H1 (cell line): Measurements from ENCODE around the gene PIGK. TPM values are rescaled to one million over a fixed set of nuclear protein-coding genes. Genes with fewer than 3 reads are reported as not detected.

ENCODE experiments used
- CTCF ChIA-PET: fragments of 300-600 bp; sonication (Branson Sonifier 250); formaldehyde crosslinking; loops from one replicate; lab custom pipeline; 2021; ENCODE audit not compliant: partially characterized antibody; lab: Charles Lee
- POLR2A ChIA-PET: fragments of 300-600 bp; sonication (Branson Sonifier 250); formaldehyde crosslinking; loops from one replicate; lab custom pipeline; 2021; ENCODE audit warnings: inconsistent platforms; ENCODE audit not compliant: partially characterized antibody; lab: Charles Lee
- DNase-seq, 2 experiments: peaks; one replicate each; pipeline versions ENCODE4 v3.0.0 to v3.0.0-alpha.2; 2010 to 2022; ENCODE audit warnings: low spot score in 2 of 2, low read depth in 1 of 2, mixed read lengths in 1 of 2
- FAIRE-seq: peaks from 2 replicates; lab custom pipeline; 2011; peaks lifted over from hg19 to GRCh38; lab: Jason Lieb, UNC
- H2AFZ ChIP-seq: 2 replicates; pipeline ENCODE4 v1.8.1; 2012; ENCODE audit warnings: low read length, inconsistent platforms
- H2AK5ac ChIP-seq: 2 replicates; pipeline ENCODE4 v1.6.1; 2013; ENCODE audit warnings: low read depth, low read length
- H2BK120ac ChIP-seq: replicated peaks from 2 replicates; pipeline ENCODE3; 2013; ENCODE audit warnings: low read depth, low read length, inconsistent platforms
- H2BK12ac ChIP-seq: 2 replicates; pipeline ENCODE4 v1.6.1; 2013; ENCODE audit warnings: low read depth, low read length
- H2BK15ac ChIP-seq: 2 replicates; pipeline ENCODE4 v1.6.1; 2013; ENCODE audit warnings: low read length
- H2BK20ac ChIP-seq: 2 replicates; pipeline ENCODE4 v1.6.1; 2013; ENCODE audit warnings: low read length
- H2BK5ac ChIP-seq: 2 replicates; pipeline ENCODE4 v1.6.1; 2013; ENCODE audit warnings: low read depth, low read length
- H3K14ac ChIP-seq: 2 replicates; pipeline ENCODE4 v1.6.1; 2013; ENCODE audit warnings: inconsistent platforms; ENCODE audit not compliant: insufficient read length
- H3K18ac ChIP-seq: 2 replicates; pipeline ENCODE4 v1.6.1; 2013; ENCODE audit warnings: low read length; ENCODE audit errors: extremely low read depth
- H3K23ac ChIP-seq: 2 replicates; pipeline ENCODE4 v1.6.1; 2013; ENCODE audit warnings: inconsistent platforms; ENCODE audit not compliant: insufficient read length
- H3K23me2 ChIP-seq: 2 replicates; pipeline ENCODE4 v1.6.1; 2013; ENCODE audit warnings: low read depth, low read length
- H3K27ac ChIP-seq: 2 replicates; pipeline ENCODE4 v1.6.1; 2011; ENCODE audit warnings: low read depth, low read length, inconsistent platforms
- H3K27me3 ChIP-seq, 4 experiments: replicated peaks in 1 of 4; 1 replicate in 1 of 4; 2 replicates in 3 of 4; pipeline versions ENCODE4 v1.6.1 to v1.8.1; 2011 to 2013; ENCODE audit warnings: low read length in 3 of 4, mild to moderate bottlenecking in 3 of 4, inconsistent platforms in 2 of 4, mixed read lengths in 2 of 4, moderate library complexity in 1 of 4; ENCODE audit not compliant: control insufficient read depth in 3 of 4, insufficient read depth in 3 of 4; ENCODE audit errors: extremely low read depth in 1 of 4
- H3K36me3 ChIP-seq, 4 experiments: 2 replicates each; pipeline versions ENCODE4 v1.6.1 to v1.8.1; 2011 to 2013; ENCODE audit warnings: mild to moderate bottlenecking in 4 of 4, low read length in 3 of 4, moderate library complexity in 2 of 4, control low read depth in 1 of 4, inconsistent platforms in 1 of 4; ENCODE audit not compliant: insufficient read depth in 4 of 4, control insufficient read depth in 2 of 4
- H3K4ac ChIP-seq: replicated peaks from 2 replicates; pipeline ENCODE3; 2013; ENCODE audit warnings: low read length, low read depth, mixed read lengths, inconsistent platforms; ENCODE audit not compliant: insufficient read length
- H3K4me1 ChIP-seq, 4 experiments: replicated peaks in 1 of 4; 1 replicate in 1 of 4; 2 replicates in 3 of 4; pipeline versions ENCODE4 v1.6.1 to v1.8.1; 2011 to 2013; ENCODE audit warnings: low read length in 3 of 4, inconsistent platforms in 2 of 4, mixed read lengths in 1 of 4; ENCODE audit not compliant: insufficient read depth in 4 of 4, control insufficient read depth in 3 of 4
- H3K4me2 ChIP-seq, 2 experiments: 2 replicates each; pipeline versions ENCODE4 v1.6.1 to v1.8.1; 2011 to 2013; ENCODE audit warnings: low read depth in 2 of 2, low read length in 2 of 2, control low read depth in 1 of 2, inconsistent platforms in 1 of 2, mild to moderate bottlenecking in 1 of 2; ENCODE audit not compliant: insufficient read depth in 1 of 2
- H3K4me3 ChIP-seq, 4 experiments: fragments of 200-600, 300-600 bp in 1 of 4; sonication (generic), shearing (Covaris generic), sonication (Bioruptor Twin) in 1 of 4; 2 replicates each; pipeline versions ENCODE4 v1.5.1 to v1.8.1; 2011 to 2016; ENCODE audit warnings: low read length in 4 of 4, low read depth in 3 of 4, control low read depth in 2 of 4, inconsistent platforms in 2 of 4, mild to moderate bottlenecking in 2 of 4, mixed read lengths in 1 of 4, moderate library complexity in 1 of 4; ENCODE audit not compliant: insufficient read depth in 2 of 4; ENCODE audit errors: extremely low read depth in 1 of 4
- H3K56ac ChIP-seq: replicated peaks from 2 replicates; pipeline ENCODE3; 2013; ENCODE audit warnings: low read depth, mild to moderate bottlenecking, mixed read lengths, low read length, inconsistent platforms; ENCODE audit not compliant: insufficient read length
- H3K79me1 ChIP-seq: 2 replicates; pipeline ENCODE4 v1.6.1; 2013; ENCODE audit warnings: low read depth, low read length, control low read depth
- H3K79me2 ChIP-seq, 2 experiments: 2 replicates each; pipeline versions ENCODE4 v1.6.1 to v1.8.1; 2012 to 2013; ENCODE audit warnings: low read length in 2 of 2, mild to moderate bottlenecking in 2 of 2, inconsistent platforms in 1 of 2; ENCODE audit not compliant: insufficient read depth in 2 of 2, control insufficient read depth in 1 of 2
- H3K9ac ChIP-seq, 4 experiments: replicated peaks in 1 of 4; 1 replicate in 1 of 4; 2 replicates in 3 of 4; pipeline versions ENCODE4 v1.6.1 to v1.8.1; 2011 to 2013; ENCODE audit warnings: low read depth in 3 of 4, low read length in 3 of 4, control low read depth in 2 of 4, mild to moderate bottlenecking in 2 of 4, moderate library complexity in 2 of 4, inconsistent platforms in 1 of 4; ENCODE audit errors: extremely low read depth in 1 of 4
- H3K9me3 ChIP-seq, 2 experiments: 2 replicates each; pipeline versions ENCODE4 v1.6.1 to v1.8.1; 2012 to 2013; ENCODE audit warnings: mild to moderate bottlenecking in 2 of 2, moderate library complexity in 2 of 2, control low read depth in 1 of 2, inconsistent platforms in 1 of 2, low read depth in 1 of 2, low read length in 1 of 2, mixed read lengths in 1 of 2; ENCODE audit not compliant: insufficient read depth in 2 of 2
- H4K20me1 ChIP-seq, 2 experiments: replicated peaks in 1 of 2; 2 replicates each; pipeline versions ENCODE3 to v1.8.1; 2011 to 2013; ENCODE audit warnings: inconsistent platforms in 2 of 2, low read length in 2 of 2, mild to moderate bottlenecking in 1 of 2; ENCODE audit not compliant: insufficient read depth in 2 of 2, control insufficient read depth in 1 of 2
- H4K5ac ChIP-seq: 2 replicates; pipeline ENCODE4 v1.6.1; 2013; ENCODE audit warnings: low read length, low read depth, mixed read lengths, inconsistent platforms; ENCODE audit not compliant: insufficient read length
- H4K8ac ChIP-seq: 2 replicates; pipeline ENCODE4 v1.8.0; 2013; ENCODE audit warnings: mild to moderate bottlenecking, moderate library complexity, low read length, inconsistent platforms; ENCODE audit not compliant: insufficient read depth; ENCODE audit errors: extremely low read depth
- H4K91ac ChIP-seq: replicated peaks from 2 replicates; pipeline ENCODE3; 2013; ENCODE audit warnings: low read length, mixed read lengths, inconsistent platforms; ENCODE audit not compliant: insufficient read length
- ASH2L ChIP-seq: fragments of 200-600, 300-600 bp; sonication (generic); IDR thresholded peaks from one replicate; pipeline ENCODE4 v1.7.1; 2017; ENCODE audit warnings: low read length
- KDM5A ChIP-seq: fragments of 200-600 bp; IDR thresholded peaks from 2 replicates; pipeline ENCODE4 v1.7.1; 2012; ENCODE audit warnings: mild to moderate bottlenecking, low read length, inconsistent platforms, mixed read lengths
- POLR2A ChIP-seq, 2 experiments: IDR thresholded peaks; 1 replicate in 1 of 2; 2 replicates in 1 of 2; pipeline ENCODE4 v1.6.1; 2011; ENCODE audit warnings: low read depth in 2 of 2, low read length in 2 of 2, mild to moderate bottlenecking in 2 of 2; ENCODE audit errors: control extremely low read depth in 1 of 2
- RBBP5 ChIP-seq: IDR thresholded peaks from 2 replicates; pipeline ENCODE4 v1.7.1; 2012; ENCODE audit warnings: low read depth, mild to moderate bottlenecking, inconsistent platforms, low read length, moderate library complexity, borderline replicate concordance
- SAP30 ChIP-seq: fragments of 300-600 bp; sonication (generic); IDR thresholded peaks from 2 replicates; pipeline ENCODE4 v1.7.1; 2012; ENCODE audit warnings: low read length, moderate library complexity, mild to moderate bottlenecking, inconsistent platforms; ENCODE audit not compliant: insufficient read depth, insufficient replicate concordance
- SIN3A ChIP-seq, 2 experiments: IDR thresholded peaks in 1 of 2; conservative IDR thresholded peaks in 1 of 2; 2 replicates each; pipeline ENCODE4 v1.6.1; 2011 to 2012; ENCODE audit warnings: low read length in 2 of 2, improper control_type of control experiment in 1 of 2, low read depth in 1 of 2, mild to moderate bottlenecking in 1 of 2
- SP2 ChIP-seq: IDR thresholded peaks from 2 replicates; pipeline ENCODE4 v1.6.1; 2012; ENCODE audit warnings: mild to moderate bottlenecking, low read length, inconsistent platforms
- SP4 ChIP-seq: IDR thresholded peaks from 2 replicates; pipeline ENCODE4 v1.6.1; 2012; ENCODE audit warnings: low read length, inconsistent platforms
- YY1 ChIP-seq: IDR thresholded peaks from 2 replicates; pipeline ENCODE4 v1.6.1; 2011; ENCODE audit warnings: low read depth, mild to moderate bottlenecking, low read length
- WGBS, 2 experiments: shearing (Covaris generic) in 1 of 2; methylation state at CpG; one replicate each; pipeline versions ENCODE4 v1.1.6 to v1.1.7; 2013 to 2015; ENCODE audit warnings: low lambda C conversion rate in 2 of 2, mixed read lengths in 2 of 2, inconsistent platforms in 1 of 2, low coverage in 1 of 2, missing lambda C conversion rate in 1 of 2; ENCODE audit not compliant: insufficient replicate concordance in 2 of 2, insufficient coverage in 1 of 2, insufficient read length in 1 of 2; ENCODE audit errors: extremely low coverage in 1 of 2, missing lambda C conversion rate in 1 of 2; 5-methylcytosine and 5-hydroxymethylcytosine counted together
- long read RNA-seq, 2 experiments: library from RNA in 1 of 2; library from capped mRNA in 1 of 2; stranded (forward); transcript quantifications; one replicate each; pipeline ENCODE4 v2.0.0, GENCODE V29; 2021; ENCODE audit warnings: inconsistent platforms in 1 of 2
- polyA minus RNA-seq, 3 experiments: library from RNA; depleted of rRNA, polyadenylated mRNA; stranded (reverse); fragments of >200 nt; gene quantifications; 1 replicate in 2 of 3; 2 replicates in 1 of 3; pipeline ENCODE4 v1.2.3, GENCODE V29; 2011
- polyA plus RNA-seq, 7 experiments: library from polyadenylated mRNA; depleted of rRNA in 3 of 7; stranded (reverse) in 5 of 7; unstranded in 2 of 7; fragments of >200 nt in 5 of 7; fragments of 200-250 nt in 2 of 7; gene quantifications; 1 replicate in 5 of 7; 2 replicates in 1 of 7; 4 replicates in 1 of 7; pipeline versions ENCODE4 v1.2.1 to v1.2.3, GENCODE V29; 2011 to 2013; ENCODE audit warnings: missing spikeins in 2 of 7, mixed read lengths in 2 of 7
- total RNA-seq: library from RNA; stranded (reverse); fragmentation: NEBNext Ultra II Directional; extraction: Animal tissue kit (Norgen Biotek cat#: 25700); gene quantifications from 2 replicates; pipeline ENCODE4 v1.2.1, GENCODE V29; 2021

The PIGK gene
- total RNA-seq: 22.7 and 23.2 TPM in 2 replicates
- polyA plus RNA-seq (2011; rRNA removed): 5.0 and 5.6 TPM in 2 replicates
- 9.3 TPM for polyA plus RNA-seq (2011; cell fraction: cytosol; rRNA removed)
- 2.9 TPM for polyA plus RNA-seq (2011; cell fraction: nucleus; rRNA removed)
- 8.4 to 13.0 TPM (median 10.1 TPM) in 4 replicates for polyA plus RNA-seq (2012, experiment 1 of 2)
- polyA plus RNA-seq (2012, experiment 2 of 2): 0.66 TPM
- polyA plus RNA-seq (2013, experiment 1 of 2): 31.7 TPM
- polyA plus RNA-seq (2013, experiment 2 of 2): 35.2 TPM
- polyA minus RNA-seq (2011; rRNA and poly(A)+ RNA removed): 10.9 and 17.4 TPM in 2 replicates
- polyA minus RNA-seq (2011; cell fraction: cytosol; rRNA and poly(A)+ RNA removed): 17.9 TPM
- polyA minus RNA-seq (2011; cell fraction: nucleus; rRNA and poly(A)+ RNA removed): 13.5 TPM
- long read RNA-seq, experiment 1, full-length matches to known transcripts: 9 of 19 reads
- long read RNA-seq, experiment 1, partial matches to known transcripts: 0 of 19 reads
- long read RNA-seq, experiment 1, other reads (novel, unspliced or antisense): 10 of 19 reads
- long read RNA-seq, experiment 2, full-length matches to known transcripts: 13 of 15 reads
- long read RNA-seq, experiment 2, partial matches to known transcripts: 0 of 15 reads
- long read RNA-seq, experiment 2, other reads (novel, unspliced or antisense): 2 of 15 reads

DNA sequence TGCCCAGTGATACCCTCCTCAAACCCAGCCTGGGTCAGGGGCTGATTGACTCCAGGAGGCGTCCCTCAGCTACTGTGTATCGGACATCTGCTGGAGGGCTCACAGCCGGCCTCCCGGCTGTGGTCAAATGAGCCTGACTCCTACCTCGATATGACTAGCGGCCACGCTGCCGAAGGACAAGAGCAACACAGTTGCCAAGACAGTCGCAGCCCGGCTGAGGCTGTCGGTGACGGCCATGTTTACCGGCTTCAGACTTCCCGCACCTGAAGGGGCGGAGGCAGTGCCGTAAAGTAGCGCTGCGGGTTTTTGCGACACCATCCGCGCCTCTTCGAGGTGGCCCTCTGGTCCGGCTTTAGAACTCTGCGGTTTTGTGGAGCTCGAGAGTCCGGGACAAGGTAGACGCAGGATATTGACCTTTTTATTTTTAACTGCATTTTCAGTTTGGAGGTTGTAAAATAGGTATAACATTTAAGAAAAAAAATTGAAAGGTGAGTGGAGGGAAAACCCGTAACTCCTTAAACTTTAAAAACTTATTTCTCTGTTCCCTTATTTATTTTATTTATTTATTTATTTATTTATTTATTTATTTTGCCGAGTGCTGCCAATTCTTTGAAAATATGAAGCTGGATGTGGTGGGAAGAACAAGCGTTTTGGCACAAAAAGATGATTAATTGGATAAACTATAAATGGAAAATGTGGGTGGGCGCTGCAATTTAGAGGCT, at the start of gene PIGK:
Gene PIGK, minus strand, starts transcription at position 265 of the 722 bp plus-strand sequence. Its CDS starts 28 bp downstream, at position 237.
- peaks cover 0 to 9% (median 2%) of the 10 kb centered on the region in 4 experiments; a peak in 2 of 8 replicates for H3K36me3 ChIP-seq
- no peaks in the 10 kb centered on the region for H3K27me3 ChIP-seq
- H2BK12ac ChIP-seq: no peak within 1 kb of the TSS
- DNase-seq (peak; percentile 66 to 90), FAIRE-seq (peak; percentile 39)
- peak within 1 kb of the TSS; percentile 22; the same call in 1 of the 2 replicates for H2BK5ac ChIP-seq
- H2BK120ac ChIP-seq: no peak within 1 kb of the TSS
- ChIA-PET POLR2A (interaction anchor here (0.6 to 1.7 kb wide), 6 partner anchors 11 to 1228 kb away, joined by 3 to 9 read pairs (median 3); partner anchors contain the start of gene AK5), CTCF (interaction anchor here (0.8 to 2.0 kb wide), 4 partner anchors 13 to 89 kb away, joined by 3 to 5 read pairs (median 3); no protein-coding TSS in a partner anchor)
- H4K5ac ChIP-seq: peak within 1 kb of the TSS; percentile 30
- peak within 1 kb of the TSS; percentile 40 to 90 (median 82) for H3K9ac ChIP-seq
- H3K9me3 ChIP-seq: peaks cover 0 to 4% of the 10 kb centered on the region in 2 experiments; a peak in 1 of 4 replicates
- H3K4me3 ChIP-seq: peak within 1 kb of the TSS; percentile 93 to 99 (median 98)
- no peak within 1 kb of the TSS for H3K23ac ChIP-seq
- peak within 1 kb of the TSS; percentile 67 to 69 for H3K4me2 ChIP-seq
- H2BK15ac ChIP-seq: no peak within 1 kb of the TSS
- no peak within 1 kb of the TSS for H3K4ac ChIP-seq
- peak within 1 kb of the TSS; percentile 86; the same call in 1 of the 2 replicates for H3K18ac ChIP-seq
- 2% methylated on average over 31 of the region's 31 CpGs; no CpG with 5 or more reads in 1 of the 2 experiments for WGBS, 2 experiments
- H3K56ac ChIP-seq: peak within 1 kb of the TSS; percentile 54
- no peak within 1 kb of the TSS for H4K91ac ChIP-seq
- H3K23me2 ChIP-seq: 0 out of 2 replicates have a peak, but pooled peaks cover 2% of the 10 kb centered on the region
- H3K4me1 ChIP-seq: peaks cover 0 to 3% (median 1%) of the 10 kb centered on the region in 4 experiments; a peak in 4 of 7 replicates
- H2AFZ ChIP-seq: peak within 1 kb of the TSS; percentile 99
- no peak within 1 kb of the TSS for H2BK20ac ChIP-seq
- H3K27ac ChIP-seq: no peak within 1 kb of the TSS
- H2AK5ac ChIP-seq: no peak within 1 kb of the TSS
- no peak within 1 kb of the TSS for H3K14ac ChIP-seq
- H4K20me1 ChIP-seq: no peaks in the 10 kb centered on the region
- no peak within 1 kb of the TSS for H4K8ac ChIP-seq
- no peaks in the 10 kb centered on the region for H3K79me1 ChIP-seq
- H3K79me2 ChIP-seq: peaks cover 0 to 6% of the 10 kb centered on the region in 2 experiments; a peak in 2 of 4 replicates
- TF ChIP-seq KDM5A (peak; percentile 81), POLR2A (IDR thresholded peaks at IDR 0.05; ENCODE audit: control extremely low read depth in 1 of 2, low read depth in 2 of 2, low read length in 2 of 2) (peak; percentile 64 to 84), RBBP5 (peak; percentile 81; the same call in 1 of the 2 replicates), SP2 (no peak), SIN3A (conservative IDR thresholded peaks at IDR 0.05 in 1 of 2, IDR thresholded peaks at IDR 0.05 in 1 of 2; ENCODE audit: low read depth in 1 of 2, low read length in 2 of 2) (peak; percentile 3 to 81; a peak in 2 of 4 replicates), ASH2L (peak; percentile 94), YY1 (peak; percentile 94), SP4 (no peak), SAP30 (peak; percentile 87)
